BLaER1 (cell line): ENCODE data around the gene WBP2.

ENCODE experiments used
- H3K27ac ChIP-seq: shearing (Covaris generic); formaldehyde crosslinking; 2 replicates; pipeline ENCODE4 v1.8.1; 2022
- H3K27me3 ChIP-seq: shearing (Covaris generic); formaldehyde crosslinking; 2 replicates; pipeline ENCODE4 v1.8.1; 2022
- H3K36me3 ChIP-seq: shearing (Covaris generic); formaldehyde crosslinking; 2 replicates; pipeline ENCODE4 v1.8.1; 2022
- H3K4me1 ChIP-seq: shearing (Covaris generic); formaldehyde crosslinking; 2 replicates; pipeline ENCODE4 v1.8.1; 2022
- H3K4me2 ChIP-seq: shearing (Covaris generic); formaldehyde crosslinking; 2 replicates; pipeline ENCODE4 v1.8.1; 2022
- H3K4me3 ChIP-seq: shearing (Covaris generic); formaldehyde crosslinking; 2 replicates; pipeline ENCODE4 v1.8.1; 2022
- H3K9ac ChIP-seq: shearing (Covaris generic); formaldehyde crosslinking; 2 replicates; pipeline ENCODE4 v1.8.1; 2022
- H3K9me3 ChIP-seq: shearing (Covaris generic); formaldehyde crosslinking; 2 replicates; pipeline ENCODE4 v1.8.1; 2022
- H4K20me1 ChIP-seq: shearing (Covaris generic); formaldehyde crosslinking; 2 replicates; pipeline ENCODE4 v1.8.1; 2022
- Cebpa-rat ChIP-seq: shearing (Covaris generic); IDR thresholded peaks from 2 replicates; pipeline ENCODE4 v1.8.1; 2022

Gene WBP2

DNA sequence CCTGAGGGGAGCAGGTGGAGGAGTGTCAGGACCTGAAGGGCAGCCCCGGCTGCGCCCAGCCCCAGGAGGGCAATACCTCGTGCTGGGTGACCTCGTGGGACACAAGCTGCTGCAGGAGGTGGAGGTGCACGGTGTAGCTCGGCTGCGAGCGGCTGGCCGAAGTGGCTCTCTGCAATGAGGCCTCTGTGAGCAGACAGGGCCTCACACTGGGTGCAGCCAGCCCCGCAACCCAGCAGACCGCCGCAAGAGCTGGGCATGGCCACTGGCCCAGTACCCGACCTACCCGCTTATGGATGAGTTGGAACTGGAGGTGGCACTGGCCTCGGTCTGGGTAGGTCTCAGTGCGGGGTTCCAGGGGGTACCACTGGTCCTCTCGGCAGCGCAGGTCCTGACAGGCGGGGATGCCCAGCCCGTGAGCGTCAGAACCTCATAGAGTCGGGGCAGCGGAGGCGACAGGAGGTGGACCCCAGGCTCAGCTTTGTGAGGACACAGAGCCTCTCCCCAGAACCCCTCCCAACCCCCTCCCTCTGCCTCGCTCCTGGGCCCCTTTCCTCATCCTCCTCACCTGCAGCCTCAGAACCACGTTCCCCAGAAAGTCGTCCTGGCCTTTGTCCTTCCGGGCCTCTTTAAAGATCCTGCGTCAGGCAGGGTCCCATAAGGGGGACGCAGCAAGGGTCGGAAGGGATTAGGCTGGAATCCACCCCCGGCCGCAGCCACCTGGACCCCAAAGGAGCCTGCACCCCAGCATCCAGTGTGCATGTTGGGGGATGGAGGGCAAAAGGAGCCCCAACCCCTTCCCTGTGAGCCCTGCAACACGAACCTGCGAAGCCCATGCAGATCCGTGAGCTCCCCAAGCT is 15.0 kb downstream of the WBP2 start:
- Histone ChIP-seq H3K36me3 (peaks cover 53% of the 10 kb centered on the region), H3K27ac (no peak overlapping the region), H3K27me3 (no peaks in the 10 kb centered on the region), H3K4me2 (no peak overlapping the region), H3K9me3 (no peaks in the 10 kb centered on the region), H4K20me1 (no peaks in the 10 kb centered on the region), H3K4me1 (peaks cover 72% of the 10 kb centered on the region), H3K9ac (no peak overlapping the region), H3K4me3 (no peak overlapping the region)
- TF ChIP-seq Cebpa-rat = no peak

DNA sequence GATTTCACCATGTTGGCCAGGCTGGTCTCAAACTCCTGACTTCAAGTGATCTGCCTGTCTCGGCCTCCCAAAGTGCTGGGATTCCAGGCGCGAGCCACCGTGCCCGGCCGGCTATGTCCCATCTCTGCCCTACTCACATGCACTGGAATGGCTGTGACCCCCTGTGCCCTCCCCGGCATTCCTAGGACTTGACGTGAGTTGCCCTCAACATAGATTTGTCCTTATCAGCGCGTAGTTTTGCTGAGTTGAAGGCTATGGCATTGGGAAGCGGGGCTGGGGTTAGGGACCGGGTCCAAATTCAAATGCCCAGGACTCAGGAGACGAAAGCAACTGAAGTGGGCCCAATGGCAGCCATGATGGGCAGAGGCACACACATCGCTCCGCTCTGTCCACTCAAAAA is 16.7 kb downstream of the WBP2 start:
- TF ChIP-seq Cebpa-rat = no peak
- H3K4me2 ChIP-seq = peak overlapping the region; percentile 91
- peaks cover 7% of the 10 kb centered on the region; the same call in 1 of the 2 replicates for H4K20me1 ChIP-seq
- no peaks in the 10 kb centered on the region for H3K9me3 ChIP-seq
- H3K27me3 ChIP-seq = no peaks in the 10 kb centered on the region
- H3K9ac ChIP-seq = peak overlapping the region; percentile 45
- peaks cover 69% of the 10 kb centered on the region for H3K36me3 ChIP-seq
- peaks cover 75% of the 10 kb centered on the region for H3K4me1 ChIP-seq
- H3K27ac ChIP-seq = 0 out of 2 replicates have a peak overlapping the region, but pooled peaks have one; percentile 82
- no peak overlapping the region for H3K4me3 ChIP-seq

DNA sequence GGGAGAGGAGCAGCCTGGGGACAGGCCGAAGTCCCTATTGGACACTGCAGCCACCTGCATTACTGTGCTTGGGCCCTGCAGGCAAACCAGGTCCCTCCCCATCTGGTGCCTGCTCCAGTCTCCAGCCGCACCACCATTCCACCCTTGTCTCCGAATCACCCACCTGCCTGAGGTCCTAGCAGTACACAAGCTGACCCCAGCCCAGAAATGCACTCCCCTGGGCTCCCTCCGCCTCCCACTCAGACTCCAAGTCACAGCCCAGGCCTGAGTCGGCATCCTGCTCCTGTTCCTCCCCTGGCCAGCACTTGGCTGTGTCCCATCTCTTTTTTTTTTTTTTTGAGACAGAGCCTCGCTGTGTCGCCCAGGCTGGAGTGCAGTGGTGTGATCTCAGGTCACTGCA is 17.2 kb downstream of the WBP2 start:
- Histone ChIP-seq H3K4me2 (peak overlapping the region; percentile 91), H4K20me1 (peaks cover 7% of the 10 kb centered on the region; the same call in 1 of the 2 replicates), H3K4me1 (peaks cover 75% of the 10 kb centered on the region), H3K36me3 (peaks cover 70% of the 10 kb centered on the region), H3K9ac (peak overlapping the region; percentile 45), H3K27ac (peak overlapping the region; percentile 82), H3K4me3 (no peak overlapping the region), H3K27me3 (no peaks in the 10 kb centered on the region), H3K9me3 (no peaks in the 10 kb centered on the region)
- TF ChIP-seq Cebpa-rat = no peak

DNA sequence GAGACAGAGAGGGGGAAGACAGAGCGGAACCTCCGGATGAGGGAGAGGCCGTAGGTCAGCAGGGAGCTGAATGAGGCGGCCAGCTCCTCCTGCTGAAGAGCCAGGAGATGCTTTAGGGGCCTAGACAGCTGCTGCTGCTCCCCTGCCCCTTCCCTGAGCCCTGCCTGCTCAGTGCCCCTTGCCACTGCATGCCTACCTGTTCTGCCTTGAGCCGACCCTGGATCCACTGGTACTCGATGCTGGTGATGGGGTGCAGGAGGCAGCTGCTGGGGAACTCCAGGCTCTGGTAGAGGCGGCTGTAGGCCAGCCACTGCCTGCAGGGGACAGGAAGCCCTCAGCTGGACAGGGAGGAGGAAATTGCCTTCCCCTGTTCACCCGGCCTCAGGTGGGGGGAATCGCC is 18.5 kb downstream of the WBP2 start:
- H4K20me1 ChIP-seq = peaks cover 7% of the 10 kb centered on the region; the same call in 1 of the 2 replicates
- no peaks in the 10 kb centered on the region for H3K9me3 ChIP-seq
- peak overlapping the region; percentile 91 for H3K4me2 ChIP-seq
- H3K27ac ChIP-seq = peak overlapping the region; percentile 82
- H3K27me3 ChIP-seq = no peaks in the 10 kb centered on the region
- peaks cover 59% of the 10 kb centered on the region for H3K36me3 ChIP-seq
- no peak overlapping the region for H3K4me3 ChIP-seq
- peak overlapping the region; percentile 57; the same call in 1 of the 2 replicates for H3K9ac ChIP-seq
- no peak for TF ChIP-seq Cebpa-rat
- peaks cover 77% of the 10 kb centered on the region for H3K4me1 ChIP-seq

DNA sequence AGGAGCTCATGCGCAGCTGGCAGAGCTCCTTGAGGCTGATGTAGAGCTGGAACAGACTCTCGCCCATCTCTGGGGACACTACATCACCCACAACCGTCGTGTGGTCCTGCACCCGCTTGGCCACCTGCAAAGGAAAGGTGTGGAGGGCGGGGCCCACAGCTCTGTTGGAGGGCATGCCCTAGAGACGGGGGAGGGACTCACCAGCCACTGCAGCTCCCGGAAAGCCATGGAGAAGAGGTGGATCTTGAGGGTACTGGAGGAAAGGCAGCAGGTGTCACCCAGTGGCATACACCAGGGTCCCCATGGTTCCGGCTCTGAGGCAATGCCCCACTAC is 19.5 kb downstream of the WBP2 start:
- H3K4me2 ChIP-seq = peak overlapping the region; percentile 91
- peak overlapping the region; percentile 82 for H3K27ac ChIP-seq
- peaks cover 7% of the 10 kb centered on the region; the same call in 1 of the 2 replicates for H4K20me1 ChIP-seq
- no peaks in the 10 kb centered on the region for H3K9me3 ChIP-seq
- H3K27me3 ChIP-seq = no peaks in the 10 kb centered on the region
- no peak overlapping the region for H3K9ac ChIP-seq
- no peak for TF ChIP-seq Cebpa-rat
- H3K36me3 ChIP-seq = peaks cover 60% of the 10 kb centered on the region
- H3K4me3 ChIP-seq = 0 out of 2 replicates have a peak overlapping the region, but pooled peaks have one; percentile 14
- peaks cover 84% of the 10 kb centered on the region for H3K4me1 ChIP-seq

DNA sequence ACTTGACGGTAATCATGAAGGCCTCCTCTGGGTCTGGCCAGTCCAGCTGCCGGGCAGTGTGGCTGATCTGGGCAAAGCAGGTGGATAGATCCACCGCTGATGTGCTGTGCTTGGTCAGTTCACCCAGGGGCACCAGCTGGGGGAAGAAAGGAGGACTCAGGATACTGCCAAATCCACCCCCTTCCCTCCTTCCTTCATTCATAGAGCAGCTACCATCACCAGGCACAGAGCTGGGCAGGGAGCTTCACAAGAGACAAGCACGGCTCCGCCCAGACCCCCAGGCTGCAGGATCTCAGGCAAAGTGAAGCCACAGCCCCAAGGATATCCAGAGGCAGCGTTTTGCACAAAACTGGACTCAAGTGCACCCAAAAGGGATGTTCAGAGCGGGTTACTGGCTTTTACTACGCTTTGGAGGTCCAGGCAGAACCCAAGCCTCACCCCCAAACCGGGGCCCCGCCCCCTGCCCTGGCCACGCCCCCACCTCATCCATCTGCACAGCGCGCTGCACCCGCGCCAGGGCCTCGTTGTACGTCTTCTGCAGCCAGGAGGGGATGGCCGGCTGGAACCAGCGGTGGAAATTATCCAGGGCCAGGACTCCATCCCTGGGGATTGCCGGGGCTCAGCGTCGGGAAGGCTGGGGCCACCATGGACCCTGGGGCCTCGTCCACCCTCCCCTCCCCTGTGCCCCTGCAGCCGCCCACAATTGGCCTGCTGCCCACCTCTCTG is 20.0 kb downstream of the WBP2 start:
- Histone ChIP-seq H3K27me3 (no peaks in the 10 kb centered on the region), H3K4me3 (0 out of 2 replicates have a peak overlapping the region, but pooled peaks have one; percentile 14), H3K4me2 (peak overlapping the region; percentile 91), H3K27ac (peak overlapping the region; percentile 82), H3K4me1 (peaks cover 85% of the 10 kb centered on the region), H3K9ac (peak overlapping the region; percentile 53; the same call in 1 of the 2 replicates), H4K20me1 (peaks cover 7% of the 10 kb centered on the region; the same call in 1 of the 2 replicates), H3K36me3 (peaks cover 60% of the 10 kb centered on the region), H3K9me3 (no peaks in the 10 kb centered on the region)
- TF ChIP-seq Cebpa-rat = no peak

DNA sequence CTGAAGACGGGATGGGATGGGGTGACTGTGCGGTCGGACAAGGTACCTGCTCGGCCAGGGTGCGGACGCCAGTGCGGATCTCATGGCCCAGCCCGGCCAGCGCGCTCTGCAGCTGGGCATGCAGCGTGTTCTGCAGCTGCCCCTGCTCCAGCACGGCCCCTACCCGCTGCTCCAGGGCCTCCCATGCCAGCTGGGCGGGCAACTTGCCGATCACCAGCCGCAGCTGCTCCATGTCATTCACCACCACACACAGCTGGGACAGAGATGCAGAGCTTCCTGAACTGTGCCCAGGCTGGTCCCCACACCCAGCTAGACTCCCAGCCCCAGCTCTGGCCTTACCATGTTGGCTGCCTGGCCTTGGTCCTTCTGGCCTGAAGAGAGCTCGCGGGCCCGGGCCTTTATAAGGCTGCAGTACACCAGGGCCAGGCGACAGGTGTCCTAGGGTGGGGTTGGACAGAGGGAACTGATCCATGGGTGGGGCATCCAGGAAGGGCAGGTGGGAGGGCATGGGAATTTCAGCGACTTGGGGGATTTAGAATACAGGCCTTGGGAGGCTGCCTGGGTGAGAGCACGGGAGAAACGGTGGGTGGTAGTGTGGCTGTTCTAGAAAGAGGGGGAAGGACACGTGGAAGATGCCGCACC is 20.7 kb downstream of the WBP2 start:
- Histone ChIP-seq H3K36me3 (peaks cover 60% of the 10 kb centered on the region), H3K27me3 (no peaks in the 10 kb centered on the region), H3K27ac (peak overlapping the region; percentile 82), H3K4me1 (peaks cover 91% of the 10 kb centered on the region), H3K4me2 (peak overlapping the region; percentile 91), H3K9me3 (no peaks in the 10 kb centered on the region), H3K9ac (peak overlapping the region; percentile 70; the same call in 1 of the 2 replicates), H3K4me3 (0 out of 2 replicates have a peak overlapping the region, but pooled peaks have one; percentile 14), H4K20me1 (peaks cover 7% of the 10 kb centered on the region; the same call in 1 of the 2 replicates)
- TF ChIP-seq Cebpa-rat = no peak

DNA sequence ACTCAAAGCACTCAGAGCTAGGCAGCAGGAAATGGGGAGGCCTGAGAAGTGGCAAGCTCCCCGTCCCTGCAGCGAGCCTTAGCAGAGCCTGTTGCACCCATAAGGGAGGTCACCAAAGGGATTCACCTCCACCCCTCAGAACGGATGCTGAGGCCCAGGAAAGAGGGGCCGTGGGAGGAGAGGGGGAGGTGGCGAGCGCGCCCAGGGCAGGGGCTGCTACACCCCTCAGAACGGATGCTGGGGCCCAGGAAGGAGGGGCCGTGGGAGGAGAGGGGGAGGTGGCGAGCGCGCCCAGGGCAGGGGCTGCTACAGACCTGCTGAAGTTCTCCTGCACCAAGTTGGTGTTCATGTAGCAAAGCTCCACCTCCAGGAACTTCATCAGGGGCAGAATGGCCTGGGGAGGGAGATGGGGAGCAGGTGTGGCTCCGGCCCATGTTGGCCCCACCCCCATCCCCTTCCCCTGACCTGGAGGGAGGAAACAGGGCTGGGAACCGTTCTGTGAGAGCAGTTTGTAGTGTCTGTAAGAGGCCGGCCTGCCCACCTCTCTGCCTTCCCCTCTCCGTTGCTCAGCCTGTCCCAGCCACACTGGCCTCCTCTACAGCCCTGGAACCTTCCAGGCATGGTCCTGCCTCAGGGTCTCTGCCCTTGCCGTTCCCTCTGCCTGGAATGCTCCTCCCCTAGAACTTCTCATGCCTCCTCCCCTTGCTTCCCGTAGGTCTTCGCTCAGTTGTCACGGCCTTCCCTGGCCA is 22.3 kb downstream of the WBP2 start:
- Histone ChIP-seq H3K4me3 (peak overlapping the region; percentile 45), H3K27me3 (no peaks in the 10 kb centered on the region), H3K9me3 (no peaks in the 10 kb centered on the region), H4K20me1 (peaks cover 12% of the 10 kb centered on the region; the same call in 1 of the 2 replicates), H3K36me3 (peaks cover 62% of the 10 kb centered on the region), H3K4me2 (peak overlapping the region; percentile 91), H3K27ac (peak overlapping the region; percentile 82), H3K4me1 (peaks cover 94% of the 10 kb centered on the region), H3K9ac (peak overlapping the region; percentile 70)
- TF ChIP-seq Cebpa-rat = no peak

DNA sequence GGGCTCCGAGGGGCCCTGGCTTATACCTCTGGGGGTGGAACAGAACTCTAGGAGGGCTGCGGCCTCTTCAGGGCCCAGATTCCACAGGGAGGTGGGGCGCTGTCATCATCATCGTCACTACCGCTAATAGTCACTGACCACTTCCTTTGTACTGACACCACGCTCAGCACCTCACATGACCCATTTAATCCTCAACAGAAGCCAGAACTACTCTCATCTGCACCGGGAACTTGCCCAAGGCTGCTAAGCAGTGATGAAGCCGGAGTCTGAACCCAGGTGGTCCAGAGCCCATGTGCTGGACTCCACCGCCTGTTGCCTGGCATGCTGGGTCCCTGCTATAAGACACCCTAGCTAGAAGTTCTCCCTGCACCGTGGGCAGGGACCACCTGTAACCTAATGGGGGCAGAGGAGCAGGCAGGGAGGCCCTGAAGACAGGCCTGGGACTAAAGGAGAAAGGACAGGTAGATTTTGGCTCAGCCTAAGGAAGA is 22.9 kb downstream of the WBP2 start:
- peak overlapping the region; percentile 82 for H3K27ac ChIP-seq
- peak overlapping the region; percentile 45 for H3K4me3 ChIP-seq
- no peak for TF ChIP-seq Cebpa-rat
- no peaks in the 10 kb centered on the region for H3K9me3 ChIP-seq
- H3K9ac ChIP-seq = peak overlapping the region; percentile 70
- peak overlapping the region; percentile 91 for H3K4me2 ChIP-seq
- peaks cover 14% of the 10 kb centered on the region for H4K20me1 ChIP-seq
- H3K36me3 ChIP-seq = peaks cover 65% of the 10 kb centered on the region
- H3K27me3 ChIP-seq = no peaks in the 10 kb centered on the region
- peaks cover 94% of the 10 kb centered on the region for H3K4me1 ChIP-seq
